ENCODE data around the gene FILIP1. TPM values are rescaled to one million over a fixed set of nuclear protein-coding genes. Genes with fewer than 3 reads are reported as not detected.
A peak's percentile ranks its signal among the peaks of the same experiment; 100 is the strongest.

Gene FILIP1
- polyA plus RNA-seq, 1 of the 3 experiments (the other 2 are of a cell fraction): 0.03 TPM

- POLR2A ChIA-PET: no interaction called here
- Histone ChIP-seq H3K27me3 (ENCODE audit: insufficient read depth) (no peaks in the 10 kb centered on the region), H3K4me1 (ENCODE audit: control insufficient read depth in 1 of 2, insufficient read depth in 2 of 2, low read depth in 1 of 2, low read length in 1 of 2) (peaks cover 0 to 8% of the 10 kb centered on the region in 2 experiments; a peak in 1 of 4 replicates), H3F3A (replicated peaks; ENCODE audit: insufficient read depth) (peaks cover 4% of the 10 kb centered on the region), H3K79me2 (ENCODE audit: insufficient read depth) (no peaks in the 10 kb centered on the region), H2AFZ (ENCODE audit: low read depth) (peak overlapping the region; percentile 69; the same call in 1 of the 2 replicates), H3K9me2 (no peaks in the 10 kb centered on the region), H4K20me1 (ENCODE audit: insufficient read depth) (no peaks in the 10 kb centered on the region), H3K9me3 (no peaks in the 10 kb centered on the region), H3K27ac (ENCODE audit: low read depth in 2 of 2, low read length in 1 of 2) (0 out of 4 replicates have a peak overlapping the region, but pooled peaks of 1 of the 2 experiments have one; percentile 17), H3K4me2 (peak overlapping the region; percentile 12; the same call in 1 of the 2 replicates), H3K36me3 (replicated peaks in 1 of 2; ENCODE audit: control insufficient read depth in 1 of 2, insufficient read depth in 2 of 2, low read length in 1 of 2) (peaks cover 0 to 4% of the 10 kb centered on the region in 2 experiments), H3K4me3 (ENCODE audit: low read depth in 2 of 2, low read length in 1 of 2) (no peak overlapping the region), H3K9ac (no peak overlapping the region)
- CTCF ChIA-PET: interaction anchor here (1.2 kb wide), 1 partner anchor 236 kb away, joined by 5 read pairs; no protein-coding TSS in a partner anchor
- no peak for DNase-seq
- TF ChIP-seq, protein P1, sequence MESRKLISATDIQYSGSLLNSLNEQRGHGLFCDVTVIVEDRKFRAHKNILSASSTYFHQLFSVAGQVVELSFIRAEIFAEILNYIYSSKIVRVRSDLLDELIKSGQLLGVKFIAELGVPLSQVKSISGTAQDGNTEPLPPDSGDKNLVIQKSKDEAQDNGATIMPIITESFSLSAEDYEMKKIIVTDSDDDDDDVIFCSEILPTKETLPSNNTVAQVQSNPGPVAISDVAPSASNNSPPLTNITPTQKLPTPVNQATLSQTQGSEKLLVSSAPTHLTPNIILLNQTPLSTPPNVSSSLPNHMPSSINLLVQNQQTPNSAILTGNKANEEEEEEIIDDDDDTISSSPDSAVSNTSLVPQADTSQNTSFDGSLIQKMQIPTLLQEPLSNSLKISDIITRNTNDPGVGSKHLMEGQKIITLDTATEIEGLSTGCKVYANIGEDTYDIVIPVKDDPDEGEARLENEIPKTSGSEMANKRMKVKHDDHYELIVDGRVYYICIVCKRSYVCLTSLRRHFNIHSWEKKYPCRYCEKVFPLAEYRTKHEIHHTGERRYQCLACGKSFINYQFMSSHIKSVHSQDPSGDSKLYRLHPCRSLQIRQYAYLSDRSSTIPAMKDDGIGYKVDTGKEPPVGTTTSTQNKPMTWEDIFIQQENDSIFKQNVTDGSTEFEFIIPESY (IDR thresholded peaks at IDR 0.05; ENCODE audit: borderline replicate concordance, low read depth): no peak
- TF ChIP-seq TEAD4 (IDR thresholded peaks at IDR 0.05; ENCODE audit: borderline replicate concordance, insufficient read depth) (no peak), FOXM1 (IDR thresholded peaks at IDR 0.05; ENCODE audit: low read depth) (no peak), RCOR1 (IDR thresholded peaks at IDR 0.05; ENCODE audit: low read length) (no peak), USF2 (IDR thresholded peaks at IDR 0.05; ENCODE audit: borderline replicate concordance, low read depth, low read length) (no peak), MXI1 (IDR thresholded peaks at IDR 0.05; ENCODE audit: low read depth, low read length) (no peak), CHD2 (IDR thresholded peaks at IDR 0.05; ENCODE audit: low read length, partially characterized antibody) (no peak), NRF1 (IDR thresholded peaks at IDR 0.05; ENCODE audit: low read depth, low read length) (no peak), RXRA (IDR thresholded peaks at IDR 0.05; ENCODE audit: borderline replicate concordance, low read depth) (no peak), TCF12 (IDR thresholded peaks at IDR 0.05) (no peak), NFIC (IDR thresholded peaks at IDR 0.05; ENCODE audit: borderline replicate concordance) (no peak)
- TF ChIP-seq, protein P2, sequence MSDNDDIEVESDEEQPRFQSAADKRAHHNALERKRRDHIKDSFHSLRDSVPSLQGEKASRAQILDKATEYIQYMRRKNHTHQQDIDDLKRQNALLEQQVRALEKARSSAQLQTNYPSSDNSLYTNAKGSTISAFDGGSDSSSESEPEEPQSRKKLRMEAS (IDR thresholded peaks at IDR 0.05; ENCODE audit: low read depth): no peak
- WGBS (ENCODE audit: low lambda C conversion rate): 66% methylated on average over 2 of the region's 2 CpGs
These were observed 9.7 kb upstream of the FILIP1 start for GRCh38 chr6:75503291-75503690.

DNA sequence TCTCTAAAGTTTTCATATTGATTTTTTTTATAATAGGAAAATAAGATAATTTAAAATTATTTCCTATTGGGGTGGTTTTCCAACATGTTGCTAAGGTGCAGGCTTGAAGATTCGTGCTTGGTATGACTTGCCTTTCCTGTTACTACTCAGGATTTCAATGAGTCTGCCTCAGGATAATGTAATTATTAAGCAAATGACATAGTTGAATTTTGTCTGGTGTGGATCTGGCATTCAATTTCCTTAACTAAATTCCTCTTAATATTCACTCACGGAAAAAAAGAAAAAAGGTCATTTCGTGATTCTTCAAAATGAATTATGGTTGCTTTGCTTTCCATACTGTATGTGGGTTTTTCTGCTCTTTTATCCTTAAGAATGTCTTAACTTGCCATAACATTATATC is 9.3 kb upstream of the FILIP1 start:
- CTCF ChIA-PET: no interaction called here

More for the DNA sequence above, 9.3 kb upstream of the FILIP1 start:
- H3K9me2 ChIP-seq: no peaks in the 10 kb centered on the region
- WGBS (ENCODE audit: low lambda C conversion rate): 39% methylated on average over 3 of the region's 3 CpGs
- peak overlapping the region; percentile 69; the same call in 1 of the 2 replicates for H2AFZ ChIP-seq (ENCODE audit: low read depth)
- 0 out of 4 replicates have a peak overlapping the region, but pooled peaks of 1 of the 2 experiments have one; percentile 17 for H3K27ac ChIP-seq (ENCODE audit: low read depth in 2 of 2, low read length in 1 of 2)
- peak overlapping the region; percentile 12; the same call in 1 of the 2 replicates for H3K4me2 ChIP-seq
- H3K4me3 ChIP-seq (ENCODE audit: low read depth in 2 of 2, low read length in 1 of 2): no peak overlapping the region
- TF ChIP-seq SIN3A (IDR thresholded peaks at IDR 0.05; ENCODE audit: borderline replicate concordance, low read depth, low read length) (no peak), EP300 (IDR thresholded peaks at IDR 0.05; ENCODE audit: borderline replicate concordance in 1 of 2, low read depth in 1 of 2, low read length in 1 of 2) (no peak), FOXJ3 (CRISPR knock-in tag; IDR thresholded peaks at IDR 0.05) (no peak), TAF1 (IDR thresholded peaks at IDR 0.05; ENCODE audit: borderline replicate concordance, low read depth, low read length) (no peak)
- no peaks in the 10 kb centered on the region for H3K27me3 ChIP-seq (ENCODE audit: insufficient read depth)
- no peak overlapping the region for H3K9ac ChIP-seq
- DNase-seq: no peak
- POLR2A ChIA-PET: no interaction called here
- H3K9me3 ChIP-seq: no peaks in the 10 kb centered on the region
- H3F3A ChIP-seq (replicated peaks; ENCODE audit: insufficient read depth): peaks cover 4% of the 10 kb centered on the region
- H4K20me1 ChIP-seq (ENCODE audit: insufficient read depth): no peaks in the 10 kb centered on the region
- H3K36me3 ChIP-seq (replicated peaks in 1 of 2; ENCODE audit: control insufficient read depth in 1 of 2, insufficient read depth in 2 of 2, low read length in 1 of 2): peaks cover 0 to 4% of the 10 kb centered on the region in 2 experiments
- H3K79me2 ChIP-seq (ENCODE audit: insufficient read depth): no peaks in the 10 kb centered on the region
- H3K4me1 ChIP-seq (ENCODE audit: control insufficient read depth in 1 of 2, insufficient read depth in 2 of 2, low read depth in 1 of 2, low read length in 1 of 2): peaks cover 0 to 8% of the 10 kb centered on the region in 2 experiments; a peak in 1 of 4 replicates
